ENCODE results near the gene CHMP4A.
"Not testable (repeated sequence)": the region's sequence is repeated elsewhere in the genome, so short reads cannot be mapped to it uniquely, and the experiment has no call there.

The CHMP4A gene

GRCh38 chr14:24222987-24223386 lies 9.7 kb upstream of the CHMP4A start:
- DNase-seq, result not testable (repeated sequence)

GRCh38 chr14:24219521-24219920 lies 6.2 kb upstream of the CHMP4A start:
- no peak for DNase-seq

GRCh38 chr14:24219080-24219479 lies 5.8 kb upstream of the CHMP4A start:
- DNase-seq, result no peak

GRCh38 chr14:24216876-24217275 lies 3.6 kb upstream of the CHMP4A start:
- DNase-seq, result not testable (repeated sequence)

GRCh38 chr14:24216345-24216699 lies 3.0 kb upstream of the CHMP4A start:
- no peak for DNase-seq

- peak; percentile 88 for DNase-seq
Observed at GRCh38 chr14:24215495-24216344, 2.4 kb upstream of the CHMP4A start, which contains the start of gene MDP1. Gene MDP1, minus strand, starts transcription at chr14:24216066. Its CDS starts 111 bp downstream, at chr14:24215955.

GRCh38 chr14:24213866-24214662 lies 776 bp upstream of the CHMP4A start:
- no peak for DNase-seq

GRCh38 chr14:24211311-24211710 lies 2.0 kb downstream of the CHMP4A start:
- DNase-seq, result no peak

GRCh38 chr14:24207625-24208024 lies 5.7 kb downstream of the CHMP4A start:
- no peak for DNase-seq

- DNase-seq, result no peak
Observed at GRCh38 chr14:24207104-24207551, 6.2 kb downstream of the CHMP4A start.

- no peak for DNase-seq
Observed at GRCh38 chr14:24206260-24207103, 6.8 kb downstream of the CHMP4A start.

- DNase-seq, result no peak
Observed at GRCh38 chr14:24204163-24205146, 8.8 kb downstream of the CHMP4A start.

- DNase-seq, result not testable (repeated sequence)
Observed at GRCh38 chr14:24203249-24203886, 9.9 kb downstream of the CHMP4A start.

GRCh38 chr14:24202538-24202937 lies 10.8 kb downstream of the CHMP4A start:
- not testable (repeated sequence) for DNase-seq

- DNase-seq, result no peak
Observed at GRCh38 chr14:24198814-24199524, 14.3 kb downstream of the CHMP4A start.

GRCh38 chr14:24197056-24197450 lies 16.2 kb downstream of the CHMP4A start:
- DNase-seq, result no peak

GRCh38 chr14:24196071-24197055 lies 16.9 kb downstream of the CHMP4A start:
- no peak for DNase-seq

GRCh38 chr14:24195186-24196070 lies 17.9 kb downstream of the CHMP4A start, which contains the start of gene TM9SF1:
Gene TM9SF1, minus strand, starts transcription at chr14:24195441. Its CDS starts 422 bp downstream, at chr14:24195019.
- DNase-seq, result peak; percentile 93

All from left hindlimb (tissue), 1 donor.